Measurements from ENCODE around the gene LDLRAD3.

The LDLRAD3 gene

GRCh38 chr11:35962369-35963138 lies 18.7 kb downstream of the LDLRAD3 start:
- DNase-seq (ENCODE audit: low spot score): no peak

GRCh38 chr11:35963911-35964310 lies 20.0 kb downstream of the LDLRAD3 start:
- no peak for DNase-seq (ENCODE audit: low spot score)

DNA sequence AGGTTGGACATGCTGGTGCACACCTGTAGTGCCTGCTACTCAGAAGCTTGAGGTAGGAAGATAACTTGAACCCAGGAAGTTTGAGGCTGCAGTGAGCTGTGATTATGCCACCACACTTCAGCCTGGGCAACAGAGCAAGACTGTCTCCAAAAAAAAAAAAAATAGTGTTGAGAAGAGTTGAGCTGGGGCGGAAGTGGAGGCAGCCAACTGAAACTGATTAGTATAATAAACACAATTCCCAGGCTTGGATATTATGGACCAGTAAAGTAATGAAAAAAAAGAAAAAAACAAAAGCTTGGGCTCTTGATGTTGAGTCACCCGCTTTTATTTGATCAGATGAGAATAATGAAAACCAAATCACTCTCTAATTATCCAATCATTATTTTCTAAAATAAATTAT lies 21.0 kb downstream of the LDLRAD3 start:
- no peak for DNase-seq (ENCODE audit: low spot score)

DNA sequence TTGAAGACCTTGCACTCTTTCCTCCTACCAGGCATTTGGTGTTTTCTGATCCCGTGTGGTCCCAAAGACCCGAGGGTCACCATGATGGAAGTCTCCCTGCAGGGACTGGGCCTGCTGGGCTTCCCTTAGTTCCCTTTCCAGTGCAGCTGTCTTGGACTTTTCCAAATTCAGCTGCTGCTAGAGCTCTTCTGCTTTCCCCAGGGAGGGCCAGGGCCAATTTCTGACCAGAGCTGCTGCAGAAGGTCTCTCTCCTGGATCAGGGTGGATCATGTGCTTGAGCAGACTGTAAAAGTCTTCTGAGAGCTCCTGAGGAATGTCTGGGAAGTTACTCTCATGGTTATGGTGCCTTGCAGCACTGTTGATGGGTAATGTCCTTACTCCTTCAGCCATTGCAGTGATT lies 23.2 kb downstream of the LDLRAD3 start:
- DNase-seq (ENCODE audit: low spot score): no peak

DNA sequence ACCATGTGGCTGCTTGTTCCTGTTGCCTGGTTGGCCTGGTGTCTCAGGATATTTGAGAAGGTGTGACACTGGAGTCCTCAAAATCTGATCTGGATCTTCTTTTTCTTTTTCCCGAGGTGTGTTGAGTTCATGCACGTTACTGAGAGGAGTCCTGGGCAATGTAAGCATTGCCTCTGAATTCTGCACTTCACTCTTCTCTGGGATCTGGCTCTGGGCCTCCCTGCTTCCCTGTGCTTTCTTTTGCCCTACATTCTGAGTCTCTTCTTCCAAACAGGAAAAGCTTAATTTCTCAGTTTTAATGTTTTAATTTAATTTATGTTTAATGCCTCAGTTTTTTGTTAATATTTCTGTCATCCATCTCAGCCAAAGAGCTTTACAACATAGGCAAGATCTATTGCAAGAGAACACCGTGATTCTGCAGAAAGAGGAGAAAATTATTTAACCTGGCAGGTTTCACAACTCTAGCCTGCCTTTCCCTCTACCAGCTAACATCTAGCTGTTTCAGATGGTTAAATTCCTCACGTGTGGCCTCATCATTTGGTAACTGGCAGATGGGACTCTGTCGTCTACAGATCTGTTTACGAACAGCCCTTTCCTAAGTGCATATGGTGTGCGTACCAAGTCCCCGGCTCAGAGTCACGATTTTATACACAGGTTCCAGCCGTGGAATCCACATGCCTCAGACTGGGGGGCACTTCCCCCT lies 24.7 kb downstream of the LDLRAD3 start:
- no peak for DNase-seq (ENCODE audit: low spot score)

- DNase-seq (ENCODE audit: low spot score): no peak
Observed at GRCh38 chr11:35969089-35970042, 25.5 kb downstream of the LDLRAD3 start.

GRCh38 chr11:35970445-35970844 lies 26.6 kb downstream of the LDLRAD3 start:
- no peak for DNase-seq (ENCODE audit: low spot score)

GRCh38 chr11:35971841-35972422 lies 28.1 kb downstream of the LDLRAD3 start:
- DNase-seq (ENCODE audit: low spot score): no peak

- DNase-seq (ENCODE audit: low spot score): no peak
Observed at GRCh38 chr11:35974882-35975589, 31.2 kb downstream of the LDLRAD3 start.

GRCh38 chr11:35976434-35976833 lies 32.6 kb downstream of the LDLRAD3 start:
- DNase-seq (ENCODE audit: low spot score): no peak

- no peak for DNase-seq (ENCODE audit: low spot score)
Observed at GRCh38 chr11:35978183-35978582, 34.3 kb downstream of the LDLRAD3 start.

DNA sequence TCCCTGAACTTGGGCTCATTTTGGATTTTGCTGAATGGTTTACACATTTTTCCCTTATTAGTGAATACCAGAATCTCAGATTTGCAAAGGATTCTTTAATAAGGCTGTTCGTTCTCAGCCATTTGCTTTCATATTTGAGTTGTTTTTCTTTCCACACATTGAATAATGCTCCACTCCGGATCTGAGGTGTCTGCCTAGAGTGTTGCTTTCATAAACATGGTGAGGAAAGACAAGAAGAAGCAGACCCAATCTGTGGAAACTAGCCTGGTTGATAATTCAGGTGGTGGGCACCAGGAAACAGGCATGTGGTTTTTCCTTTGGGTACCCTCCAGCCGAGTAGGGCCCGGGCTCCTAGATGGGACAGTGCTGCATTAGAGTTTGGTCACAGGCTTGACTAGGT lies 35.0 kb downstream of the LDLRAD3 start:
- DNase-seq (ENCODE audit: low spot score): no peak

- DNase-seq (ENCODE audit: low spot score): peak; percentile 32
Observed at GRCh38 chr11:35980686-35981390, 37.0 kb downstream of the LDLRAD3 start.

- no peak for DNase-seq (ENCODE audit: low spot score)
Observed at GRCh38 chr11:35981581-35981980, 37.7 kb downstream of the LDLRAD3 start.

DNA sequence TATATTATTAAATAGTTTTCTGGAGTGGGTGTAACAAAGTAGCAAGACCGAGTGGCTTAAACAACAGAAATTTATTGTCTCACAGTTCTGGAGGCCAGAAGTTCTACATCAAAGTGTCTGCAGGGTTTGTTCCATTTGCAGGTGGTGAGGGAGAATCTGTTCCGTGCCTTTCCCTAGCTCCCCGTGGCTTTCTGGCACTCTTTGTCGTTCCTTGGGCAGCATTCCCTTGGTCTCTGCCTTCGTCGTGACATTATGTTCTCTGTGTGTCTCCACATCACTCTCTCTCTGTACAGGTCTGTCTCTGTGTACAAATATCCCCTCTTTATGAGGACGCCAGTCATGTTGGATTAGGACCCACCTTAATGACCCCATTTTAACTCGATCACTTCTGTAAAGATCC lies 38.2 kb downstream of the LDLRAD3 start:
- no peak for DNase-seq (ENCODE audit: low spot score)

GRCh38 chr11:35983981-35984380 lies 40.1 kb downstream of the LDLRAD3 start:
- no peak for DNase-seq (ENCODE audit: low spot score)

DNA sequence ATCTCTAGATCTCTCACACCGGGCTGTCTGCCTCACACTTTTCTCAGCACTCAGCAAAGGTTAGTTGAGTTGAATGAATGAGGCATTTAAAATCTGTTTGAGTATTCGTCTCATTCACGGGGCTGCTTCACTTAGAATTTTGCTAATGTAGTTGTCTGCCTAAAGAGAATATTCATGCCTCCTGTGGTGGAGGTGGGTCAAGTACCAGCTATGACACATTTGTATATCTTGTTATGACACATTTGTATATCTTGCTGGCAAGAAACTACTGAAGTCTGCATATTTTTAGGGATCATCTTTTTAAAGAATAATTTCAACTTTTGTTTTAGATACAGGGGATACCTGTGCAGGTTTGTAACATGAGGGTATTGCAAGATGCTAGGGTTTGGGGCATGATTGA lies 43.1 kb downstream of the LDLRAD3 start:
- DNase-seq (ENCODE audit: low spot score): no peak

GRCh38 chr11:35990170-35990569 lies 46.3 kb downstream of the LDLRAD3 start:
- no peak for DNase-seq (ENCODE audit: low spot score)

DNA sequence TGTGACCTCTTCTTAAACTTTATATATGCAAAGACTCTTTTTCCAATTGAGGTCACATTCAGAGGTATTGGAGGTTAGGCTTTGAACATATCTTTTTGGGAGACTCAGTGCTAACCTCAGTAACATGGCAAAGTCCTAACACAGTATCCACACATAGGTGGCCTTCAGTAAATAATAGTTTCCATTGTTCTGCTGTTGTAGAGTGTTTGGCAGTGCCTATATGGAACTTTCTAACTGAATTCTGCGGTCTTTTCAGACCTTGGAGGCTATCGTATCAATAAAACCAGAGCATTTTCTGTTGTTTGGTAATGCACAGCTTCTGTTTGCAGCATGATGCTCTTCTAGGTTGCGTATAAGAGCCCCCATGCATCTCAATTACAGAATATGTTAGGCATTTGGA lies 47.0 kb downstream of the LDLRAD3 start:
- no peak for DNase-seq (ENCODE audit: low spot score)

DNA sequence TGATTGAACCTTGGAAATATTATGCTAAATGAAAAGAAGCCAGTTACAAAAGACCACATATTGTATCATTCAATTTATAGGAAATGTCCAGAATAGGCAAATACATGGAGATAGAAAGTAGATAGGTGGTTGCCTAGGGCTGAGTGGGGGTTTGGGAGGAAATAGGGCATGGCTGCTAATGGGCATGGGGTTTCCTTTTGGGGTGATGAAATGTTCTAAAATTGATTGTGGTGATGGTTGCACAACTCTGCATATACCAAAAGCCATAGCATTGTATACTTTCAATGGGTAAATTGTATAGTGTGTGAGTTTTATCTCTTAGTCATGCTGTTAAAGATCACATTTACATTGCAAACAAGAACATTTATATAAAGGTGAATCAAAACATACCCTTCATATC lies 48.7 kb downstream of the LDLRAD3 start:
- DNase-seq (ENCODE audit: low spot score): no peak

DNA sequence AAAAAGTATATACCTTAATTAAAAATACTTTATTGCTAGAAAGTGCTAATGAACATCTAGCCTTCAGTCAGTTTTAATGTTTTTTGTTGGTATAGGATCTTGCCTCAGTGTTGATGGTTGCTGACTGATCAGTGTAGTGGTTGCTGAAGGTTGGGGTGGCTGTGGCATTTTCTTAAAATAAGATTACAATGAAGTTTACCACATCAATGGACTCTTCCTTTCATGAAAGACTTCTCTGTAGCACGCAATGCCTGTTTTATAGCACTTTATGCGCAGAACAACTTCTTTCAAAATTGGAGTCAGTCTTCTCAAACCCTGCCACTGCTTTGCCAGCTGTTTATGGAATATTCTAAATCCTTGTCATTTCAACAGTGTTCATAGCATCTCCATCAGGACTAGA lies 50.6 kb downstream of the LDLRAD3 start:
- DNase-seq (ENCODE audit: low spot score): no peak
